HG03159 (cell line): Measurements from ENCODE around the gene MBD6.
"Not testable (repeated sequence)": the region's sequence is repeated elsewhere in the genome, so short reads cannot be mapped to it uniquely, and the experiment has no call there.

Source experiments
- ATAC-seq: cut with Tn5 transposase; IDR thresholded peaks from one replicate; pipeline ENCODE4 v1.9.1; 2021; ENCODE audit warnings: mild to moderate bottlenecking, moderate library complexity; ENCODE audit not compliant: unreplicated experiment

MBD6 gene

DNA sequence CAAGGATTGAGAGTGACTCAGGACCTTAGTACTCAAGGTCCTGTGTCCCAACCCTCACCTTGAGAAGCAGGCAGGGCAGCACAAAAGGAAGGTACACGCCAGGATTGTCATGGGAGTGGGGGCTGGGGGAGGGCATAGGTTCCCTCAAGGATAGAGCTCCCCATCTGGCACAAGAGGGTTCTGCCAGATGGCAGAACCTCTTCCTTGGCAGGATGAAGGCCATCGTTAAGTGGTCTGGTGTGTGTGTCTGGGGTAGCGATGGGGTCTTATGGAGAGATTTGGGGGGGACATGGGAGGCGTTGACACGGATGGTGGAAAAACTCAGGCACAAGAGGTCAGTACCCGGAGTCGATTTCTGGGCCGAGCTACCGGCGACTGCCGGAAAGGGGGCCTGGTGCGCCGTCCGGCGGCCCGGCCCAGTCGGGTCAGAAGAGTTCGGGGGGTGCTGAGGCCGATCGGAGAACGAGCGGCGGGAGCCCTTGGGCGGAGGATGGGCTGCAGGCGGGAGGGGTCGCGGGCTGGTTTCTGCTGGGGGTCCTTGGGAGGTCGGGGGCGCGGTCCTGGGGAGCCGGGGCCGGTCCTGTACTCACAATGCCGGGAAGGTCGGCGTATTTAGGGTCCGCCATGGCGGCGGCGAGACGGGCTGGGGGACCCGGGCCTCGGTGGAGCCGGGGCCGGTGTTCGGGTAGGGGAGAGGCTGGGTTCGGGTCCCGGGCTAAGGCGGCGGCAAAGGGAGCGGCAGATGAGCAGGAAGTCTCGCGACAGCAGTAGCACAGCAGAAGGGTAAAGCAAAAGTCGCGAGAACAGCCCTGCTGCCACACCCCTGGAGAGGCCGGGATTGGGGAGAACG is 24.0 kb downstream of the MBD6 start, which contains the start of gene DCTN2:
Gene DCTN2 (minus strand): TSS at position 755 of the 850 bp plus-strand sequence. CDS start 129 bp downstream, at position 626.
- ATAC-seq: peak; percentile 99

DNA sequence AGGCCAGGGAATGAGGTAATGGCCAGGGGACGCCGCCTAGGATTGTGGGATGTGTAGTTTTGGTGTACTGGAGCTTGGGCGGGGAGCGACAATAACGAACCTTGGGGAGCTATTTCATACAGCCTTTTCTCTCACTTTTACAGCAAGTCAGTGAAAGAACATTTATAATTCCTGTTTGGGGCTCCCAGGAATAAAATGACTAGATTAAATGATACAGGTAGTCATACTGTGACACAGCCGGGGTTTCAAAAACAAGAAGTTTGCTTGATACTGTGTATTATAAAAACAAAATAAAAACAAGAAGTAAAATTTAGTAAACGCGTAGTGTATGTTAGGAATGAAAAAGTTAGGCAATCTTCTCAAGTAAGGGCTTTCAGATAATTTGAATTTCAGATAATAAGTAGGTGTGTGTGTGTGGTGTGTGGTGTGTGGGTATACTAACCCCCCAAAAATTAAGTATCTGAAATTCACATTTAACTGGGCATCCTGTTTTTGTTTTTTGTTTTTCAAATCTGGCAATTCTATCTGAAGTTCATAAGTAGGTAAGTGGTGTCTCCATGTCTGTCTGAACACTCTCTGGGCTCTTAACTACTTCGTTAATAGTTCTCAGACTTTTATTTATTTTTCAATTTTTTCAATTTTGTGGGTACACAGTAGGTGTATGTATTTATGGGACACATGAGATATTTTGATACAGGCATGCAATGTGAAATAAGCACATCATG is 24.8 kb downstream of the MBD6 start:
- no peak for ATAC-seq

DNA sequence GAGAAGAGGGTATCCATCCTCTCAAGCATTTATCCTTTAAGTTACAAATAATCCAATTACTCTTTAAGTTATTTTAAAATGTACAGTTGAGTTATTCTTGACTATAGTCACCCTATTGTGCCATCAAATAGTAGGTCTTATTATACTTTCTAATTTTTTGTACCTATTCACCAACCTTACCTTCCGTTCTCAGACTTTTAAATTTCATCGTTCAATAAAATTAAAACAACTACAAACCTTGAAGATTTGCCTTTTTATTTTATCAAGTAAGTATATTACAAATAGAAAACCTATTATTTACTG is 25.3 kb downstream of the MBD6 start:
- ATAC-seq: no peak

DNA sequence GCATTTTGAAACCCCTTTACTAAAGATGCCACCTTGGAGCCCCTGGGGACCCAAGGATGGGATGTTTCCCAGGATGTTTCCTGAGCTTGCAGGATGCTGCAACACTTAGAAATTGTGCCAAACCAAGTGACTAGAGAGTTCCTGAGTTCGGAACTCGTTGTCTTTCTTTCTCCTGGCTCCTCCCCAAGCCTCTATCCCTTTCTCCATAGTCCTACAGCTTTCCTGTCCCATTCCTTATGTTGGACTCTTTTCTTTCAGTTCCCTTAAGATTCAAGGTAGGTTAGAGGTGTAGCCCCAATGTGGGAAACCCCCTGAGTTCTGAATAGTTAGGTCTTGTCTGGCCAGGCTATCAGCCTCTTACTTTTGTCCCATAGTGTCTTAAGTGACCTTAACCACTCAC is 25.9 kb downstream of the MBD6 start:
- ATAC-seq: no peak

DNA sequence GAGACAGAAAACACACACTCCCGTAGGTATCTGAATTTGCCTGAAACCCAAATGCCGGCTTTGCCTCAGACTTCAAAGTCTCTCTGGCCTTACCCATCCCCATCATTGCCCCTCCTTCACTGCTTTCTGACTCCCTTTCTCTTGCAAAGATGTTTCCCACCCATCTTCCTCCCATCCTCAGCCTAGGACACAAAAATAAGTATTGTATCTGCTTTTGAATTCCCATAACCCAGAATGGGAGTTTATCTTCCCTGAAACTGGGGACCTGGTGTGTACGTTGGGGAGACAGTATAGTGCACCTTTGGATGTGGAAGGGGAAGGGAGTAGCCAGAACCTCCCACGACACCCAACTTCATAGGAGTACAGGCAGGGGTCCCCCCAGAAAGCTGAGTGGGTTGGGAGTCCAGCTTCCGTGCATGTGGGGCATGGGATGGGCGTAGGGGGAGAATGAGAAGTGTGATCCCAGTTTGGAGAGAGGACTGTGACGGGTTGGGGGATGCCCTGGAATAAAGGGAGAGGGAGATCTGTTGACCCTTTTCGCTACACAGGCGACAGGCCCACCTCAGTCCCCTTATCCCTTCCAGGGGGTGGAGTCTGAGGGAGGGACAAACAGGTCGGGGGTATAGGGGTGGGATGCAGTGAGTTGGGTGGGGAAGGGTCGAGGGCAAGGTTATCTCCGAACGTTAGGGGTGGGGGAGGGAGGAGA is 26.7 kb downstream of the MBD6 start:
- ATAC-seq: no peak

DNA sequence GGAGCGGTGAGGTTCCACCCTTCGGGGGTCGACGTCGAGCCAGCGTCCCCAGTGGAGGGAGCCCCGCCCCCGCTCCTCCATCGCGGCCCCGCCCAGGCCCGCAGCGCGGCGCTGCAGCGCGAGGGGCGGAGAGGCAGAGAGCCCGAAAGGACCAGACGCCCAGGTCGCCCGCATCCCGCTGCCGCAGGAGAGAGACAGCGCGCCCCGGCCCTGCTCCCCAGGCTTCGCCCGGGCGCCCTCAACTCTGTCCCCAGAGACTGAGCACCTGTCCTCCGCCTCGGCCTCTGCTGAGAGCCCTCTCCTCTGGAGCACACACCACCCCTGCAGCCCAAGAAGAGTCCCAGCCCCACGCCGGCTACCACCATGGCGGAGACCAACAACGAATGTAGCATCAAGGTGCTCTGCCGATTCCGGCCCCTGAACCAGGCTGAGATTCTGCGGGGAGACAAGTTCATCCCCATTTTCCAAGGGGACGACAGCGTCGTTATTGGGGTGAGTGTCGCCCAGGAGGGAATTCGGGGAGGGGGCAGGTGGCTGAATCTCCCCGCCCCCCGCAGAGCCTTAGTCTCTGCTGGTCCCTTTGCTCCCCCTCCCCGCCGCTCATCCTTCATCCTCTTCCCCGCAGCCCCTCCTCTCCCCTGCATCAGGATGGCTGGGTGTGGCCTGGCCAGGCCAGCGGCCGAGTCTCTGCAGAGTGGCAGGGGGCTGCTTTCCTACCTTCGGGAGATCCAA is 27.5 kb downstream of the MBD6 start, which contains the start of gene KIF5A:
Gene KIF5A (plus strand): TSS at position 136 of the 732 bp plus-strand sequence. CDS start 228 bp downstream, at position 364.
- no peak for ATAC-seq

DNA sequence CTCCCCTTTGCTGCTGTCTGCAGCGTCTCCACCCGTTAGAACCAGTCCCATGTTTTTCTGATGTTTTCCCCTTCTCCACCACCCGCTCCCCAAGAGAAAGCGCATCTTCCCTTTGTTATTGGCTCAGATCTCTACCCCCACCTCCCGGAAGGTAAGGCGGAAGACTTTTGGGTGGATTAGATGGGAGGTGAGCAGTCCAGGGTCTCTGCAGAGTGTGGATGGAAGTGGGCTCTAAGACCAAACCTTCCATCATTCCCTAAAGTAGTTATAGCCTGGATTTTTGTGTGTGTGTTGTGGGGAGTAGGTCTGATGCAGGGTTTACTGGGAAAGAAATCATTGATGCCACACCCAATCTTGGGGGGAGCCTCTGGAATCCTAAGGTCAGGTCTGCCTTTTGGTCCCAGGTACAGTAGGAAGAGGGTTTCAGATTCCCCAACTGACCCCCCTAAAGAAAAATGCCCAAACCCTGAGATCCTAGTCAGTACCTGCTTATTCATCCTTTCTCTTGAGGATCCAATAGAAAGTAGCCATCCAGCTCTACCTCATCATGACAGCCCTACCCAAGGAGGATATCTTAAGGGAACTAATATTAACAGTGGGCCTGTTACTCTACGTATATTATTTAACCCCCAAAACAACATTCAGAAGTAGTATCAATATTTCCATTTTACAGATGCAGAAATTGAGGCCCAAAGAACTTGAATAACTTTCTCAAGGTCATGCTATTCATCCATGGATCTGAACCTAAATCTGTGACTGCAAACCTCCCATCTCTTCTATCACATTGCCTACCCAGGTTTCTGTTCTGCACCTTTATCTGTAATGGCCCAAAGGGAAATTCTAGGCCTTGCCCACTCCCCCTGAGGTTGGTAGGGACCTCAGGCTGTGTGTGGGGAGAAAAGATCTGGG is 28.3 kb downstream of the MBD6 start:
- no peak for ATAC-seq

DNA sequence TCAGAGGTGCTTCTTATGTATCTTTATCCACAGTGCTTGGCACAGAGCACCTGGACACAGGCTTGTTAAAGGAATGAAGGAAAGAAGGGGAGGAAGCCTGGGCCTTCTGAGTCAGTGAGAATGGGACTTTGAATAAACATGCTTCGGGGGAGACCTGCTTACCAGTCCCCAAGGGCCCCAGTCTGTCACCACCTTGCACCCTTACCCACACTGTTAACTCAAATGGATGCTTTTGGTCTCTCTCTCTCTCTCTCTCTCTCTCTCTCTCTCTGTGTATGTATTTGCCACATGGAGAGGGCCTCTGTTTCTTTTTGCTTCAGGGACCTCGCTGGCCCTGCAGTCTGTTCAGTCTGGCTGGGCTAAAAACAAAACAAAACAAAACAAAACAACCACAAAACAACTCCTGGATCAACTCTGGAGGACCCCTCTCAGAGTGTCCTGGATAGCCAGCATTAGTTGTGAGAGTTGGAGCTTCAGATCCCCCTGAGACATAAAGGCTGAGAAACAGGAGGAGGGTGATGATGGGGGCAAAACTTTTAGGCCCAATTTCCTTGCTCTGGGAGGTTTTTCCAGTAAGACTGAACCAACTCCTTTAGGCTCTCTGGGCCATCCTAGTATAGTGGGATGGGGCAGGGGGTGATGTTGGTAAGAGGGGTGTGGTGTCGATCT is 29.1 kb downstream of the MBD6 start:
- no peak for ATAC-seq

DNA sequence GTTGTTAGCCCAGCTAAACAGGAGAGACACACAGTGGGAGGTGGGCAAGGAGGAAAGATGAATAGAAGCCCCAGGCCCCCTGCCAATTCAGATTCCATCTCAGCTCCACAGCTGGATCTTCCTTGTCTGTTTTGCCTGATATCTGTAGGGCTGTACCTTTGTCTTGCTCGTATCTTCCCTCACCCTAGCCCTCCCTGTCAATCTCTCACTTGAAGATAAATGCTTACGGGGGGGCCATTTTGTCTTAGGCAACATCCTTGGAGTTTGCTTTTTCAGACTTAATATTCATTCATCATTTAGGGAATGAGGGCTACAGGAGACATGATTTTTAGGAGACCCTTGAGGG is 29.7 kb downstream of the MBD6 start:
- no peak for ATAC-seq

DNA sequence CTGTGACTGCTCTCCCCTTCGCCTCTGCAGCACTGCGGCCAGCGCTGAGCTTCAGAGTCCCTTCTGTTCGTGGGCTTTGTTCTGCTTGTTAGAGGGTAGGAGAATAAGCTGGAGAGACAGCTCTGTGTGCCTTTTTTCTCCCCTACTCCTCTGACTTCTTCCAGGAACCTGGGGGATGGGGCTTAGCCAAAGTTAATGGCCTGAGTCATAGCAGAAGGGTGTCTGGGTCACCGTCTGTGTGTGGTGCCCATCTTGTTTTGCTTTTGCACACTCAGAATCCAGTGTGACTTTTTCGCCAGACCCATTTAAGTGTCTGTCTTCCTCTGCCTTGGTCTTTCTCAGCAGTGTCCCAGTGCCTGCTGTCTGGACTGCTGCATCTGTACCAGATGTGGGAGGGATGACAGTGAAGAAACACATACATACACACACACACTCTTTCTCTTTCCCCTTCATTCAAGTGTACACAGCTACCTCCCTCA is 30.2 kb downstream of the MBD6 start:
- no peak for ATAC-seq

DNA sequence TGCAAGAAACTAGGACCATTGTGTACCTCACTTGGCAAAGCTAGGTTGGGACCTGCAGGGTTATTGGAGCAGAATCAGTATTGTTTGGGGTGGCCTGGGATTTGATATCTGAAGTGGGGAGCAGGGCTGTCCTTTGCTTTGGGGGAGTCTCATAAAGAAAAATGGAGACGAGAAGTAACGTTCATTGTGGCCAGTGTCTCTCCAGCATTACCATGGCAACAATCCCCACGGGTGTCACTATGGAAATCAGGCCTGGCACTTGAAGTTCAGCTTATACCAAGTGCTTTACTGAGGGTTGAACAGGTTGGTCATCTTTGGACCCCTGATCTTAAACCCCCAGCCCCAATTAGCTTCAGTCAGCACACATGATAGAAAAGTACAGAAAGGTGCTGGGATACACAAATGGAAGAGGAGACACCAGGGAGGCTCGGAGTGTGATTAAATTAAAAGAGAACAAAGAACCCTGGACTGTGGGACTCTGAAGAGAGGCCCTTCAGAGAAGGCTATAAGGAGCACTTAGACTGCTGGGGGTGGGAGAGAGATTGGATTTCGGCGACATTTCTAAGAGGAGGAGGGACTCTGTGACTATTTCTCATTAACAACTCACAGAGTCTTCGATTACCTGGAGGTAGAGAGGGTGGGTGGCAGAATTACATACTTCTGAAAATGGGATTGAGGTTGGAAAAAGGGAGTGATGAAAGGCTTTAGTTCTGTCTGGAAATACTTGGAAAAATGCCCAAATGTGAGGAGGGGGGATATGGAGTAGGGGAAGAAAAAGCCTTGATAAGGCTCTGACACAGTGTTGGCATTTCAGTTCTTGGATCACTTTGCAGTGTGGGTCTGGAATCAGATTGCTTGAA is 30.9 kb downstream of the MBD6 start:
- ATAC-seq: no peak

DNA sequence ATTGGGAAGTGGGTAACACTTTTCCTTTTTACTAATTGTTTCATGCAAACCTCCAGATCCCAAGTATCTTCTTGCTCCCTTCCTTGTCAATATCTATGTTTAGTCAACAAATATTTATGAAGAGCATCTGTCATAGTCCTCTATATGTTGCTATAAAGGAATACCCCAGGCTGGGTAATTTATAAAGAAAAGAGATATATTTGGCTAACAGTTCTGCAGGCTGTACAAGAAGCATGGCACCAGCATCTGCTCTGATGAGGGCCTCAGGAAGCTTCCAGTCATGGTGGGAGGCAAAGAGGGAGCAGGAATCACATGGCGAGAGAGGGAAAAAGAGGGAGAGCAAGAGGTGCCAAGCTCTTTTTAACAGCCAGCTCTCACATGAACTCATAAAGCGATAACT is 31.8 kb downstream of the MBD6 start:
- ATAC-seq: no peak

DNA sequence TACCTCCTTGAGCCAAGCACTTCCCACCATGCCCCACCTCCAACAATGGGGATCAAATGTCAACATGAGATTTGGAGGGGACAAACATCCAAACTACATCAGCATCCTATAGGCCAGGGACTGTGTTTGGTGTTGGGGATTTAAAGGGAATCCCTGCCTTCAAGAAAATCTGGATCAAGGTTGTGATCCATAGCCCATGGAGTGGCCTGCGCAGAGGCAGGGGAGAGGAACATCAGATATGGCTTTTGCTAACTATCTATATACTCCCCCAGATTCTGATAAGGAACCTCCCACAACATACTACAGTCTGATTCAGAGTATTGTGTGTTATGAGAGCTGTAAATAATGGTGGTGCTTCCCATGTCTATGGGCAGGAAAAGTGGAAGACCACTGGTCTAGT is 32.3 kb downstream of the MBD6 start:
- no peak for ATAC-seq

DNA sequence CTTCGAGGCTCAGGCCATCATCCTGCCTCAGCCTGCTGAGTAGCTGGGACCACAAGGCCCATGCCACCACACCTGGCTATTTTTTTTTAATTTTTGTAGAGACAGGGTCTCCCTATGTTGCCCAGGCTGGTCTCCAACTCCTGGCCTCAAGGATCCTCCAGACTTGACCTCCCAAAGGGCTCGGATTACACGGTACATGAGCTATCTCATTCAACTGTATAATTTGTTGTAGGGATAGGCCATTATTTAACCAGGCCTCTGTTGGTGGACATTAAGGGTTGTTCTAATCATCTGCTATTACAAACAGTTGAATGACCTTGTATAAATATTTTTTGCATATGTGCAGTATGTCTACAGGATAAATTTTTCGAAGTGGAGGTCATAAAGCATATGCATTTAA is 36.2 kb downstream of the MBD6 start:
- no peak for ATAC-seq

DNA sequence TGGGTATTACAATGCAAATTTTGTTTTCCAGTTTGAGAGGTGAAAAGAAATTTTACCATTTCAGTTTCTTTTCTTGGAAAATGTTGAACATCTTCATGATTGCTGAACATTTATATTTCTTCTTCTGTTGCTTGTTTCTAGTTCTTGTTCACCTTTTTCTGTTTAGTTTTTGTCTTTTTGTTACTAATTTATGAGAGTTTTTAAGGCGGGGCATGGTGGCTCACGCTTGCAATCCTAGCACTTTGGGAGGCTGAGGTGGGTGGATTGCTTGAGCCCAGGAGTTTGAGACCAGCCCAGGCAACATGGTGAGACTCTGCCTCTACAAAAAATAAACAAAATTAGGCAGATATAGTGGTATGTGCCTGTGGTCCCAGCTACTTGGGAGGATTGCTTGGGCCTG is 37.9 kb downstream of the MBD6 start:
- no peak for ATAC-seq

DNA sequence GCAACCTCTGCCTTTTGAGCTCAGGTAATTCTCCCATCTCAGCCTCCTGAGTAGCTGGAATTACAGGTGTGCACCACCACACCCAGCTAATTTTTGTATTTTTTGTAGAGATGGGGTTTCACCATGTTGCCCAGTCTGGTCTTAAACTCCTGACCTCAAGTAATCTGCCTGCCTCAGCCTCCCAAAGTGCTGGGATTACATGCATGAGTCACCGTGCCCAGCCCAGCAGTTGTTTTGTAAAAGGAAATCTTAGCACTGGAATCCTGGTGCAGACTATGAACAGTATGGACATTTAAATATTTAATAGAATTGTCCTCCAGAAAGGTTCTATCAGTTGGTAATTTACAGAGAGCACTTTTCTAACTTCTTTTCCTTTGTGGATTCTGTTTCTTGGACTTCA is 38.5 kb downstream of the MBD6 start:
- not testable (repeated sequence) for ATAC-seq

DNA sequence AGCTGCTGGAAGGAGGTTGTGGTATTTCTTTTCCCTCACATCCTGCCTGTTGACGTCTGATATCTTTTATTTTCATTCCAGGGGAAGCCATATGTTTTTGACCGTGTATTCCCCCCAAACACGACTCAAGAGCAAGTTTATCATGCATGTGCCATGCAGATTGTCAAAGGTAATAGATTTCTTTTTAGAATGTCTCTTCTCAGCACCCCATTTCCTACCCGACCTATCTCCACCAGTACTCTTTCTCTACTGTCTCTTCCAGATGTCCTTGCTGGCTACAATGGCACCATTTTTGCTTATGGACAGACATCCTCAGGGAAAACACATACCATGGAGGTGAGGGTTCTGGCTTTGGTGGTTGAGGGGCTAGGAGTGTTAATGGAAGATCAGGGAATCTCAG is 40.7 kb downstream of the MBD6 start:
- no peak for ATAC-seq

DNA sequence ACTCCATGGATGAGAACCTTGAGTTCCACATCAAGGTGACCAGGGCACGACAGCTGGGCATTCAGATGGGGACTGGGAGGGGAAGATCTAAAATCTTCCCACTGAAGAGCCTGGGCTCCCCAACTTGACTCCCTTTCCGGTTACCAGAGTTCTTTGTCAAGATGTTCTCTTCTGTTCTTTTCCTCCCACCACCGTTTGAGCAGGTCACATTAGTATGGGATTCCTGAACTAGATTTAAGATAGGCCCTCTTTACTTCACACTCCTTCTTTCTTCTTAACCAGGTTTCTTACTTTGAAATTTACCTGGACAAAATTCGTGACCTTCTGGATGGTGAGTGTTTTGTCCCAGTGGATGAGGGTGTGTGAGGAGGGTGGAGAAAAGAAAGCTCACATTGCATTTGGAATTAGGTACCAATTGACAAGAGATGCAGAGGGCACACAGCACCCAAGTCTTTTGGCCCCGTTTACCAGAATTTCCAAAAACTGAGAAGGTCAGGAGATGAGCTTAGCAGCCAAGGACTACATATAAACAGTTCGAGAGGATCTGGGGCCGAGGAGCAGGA is 41.6 kb downstream of the MBD6 start:
- ATAC-seq: no peak
